Measurements from ENCODE around the gene KIF11. TPM values are rescaled to one million over a fixed set of nuclear protein-coding genes. Genes with fewer than 3 reads are reported as not detected.
A peak's percentile ranks its signal among the peaks of the same experiment; 100 is the strongest.

KIF11 gene
- total RNA-seq, 1 experiment from 2014 or later = 37.4 TPM

GRCh38 chr10:92690211-92690914 lies 97.4 kb downstream of the KIF11 start:
- peaks cover 7% of the 10 kb centered on the region for H3K4me1 Mint-ChIP-seq (ENCODE audit: low read depth, unreplicated experiment)
- H3K4me3 Mint-ChIP-seq (ENCODE audit: low read depth, unreplicated experiment) = peak overlapping the region; percentile 98
- BruUV-seq (replicated peaks) = no TSS peak
- peak overlapping the region; percentile 96 for H3K27ac Mint-ChIP-seq (ENCODE audit: unreplicated experiment)
- CTCF ChIA-PET = no interaction called here
- TF ChIP-seq CTCF (IDR thresholded peaks at IDR 0.05; ENCODE audit: unreplicated experiment) = no peak
- peaks cover 65% of the 10 kb centered on the region for H3K36me3 Mint-ChIP-seq (ENCODE audit: insufficient read depth, unreplicated experiment)
- no peaks in the 10 kb centered on the region for H3K27me3 Mint-ChIP-seq (ENCODE audit: unreplicated experiment)
- no peaks in the 10 kb centered on the region for H3K9me3 Mint-ChIP-seq (ENCODE audit: low read depth, unreplicated experiment)
- intact Hi-C loops (cut with micrococcal nuclease; ENCODE audit: unreplicated experiment) = loop anchor here (5.0 kb wide), 1 partner anchor 93 kb away; no protein-coding TSS in a partner anchor
- no peak for DNase-seq

GRCh38 chr10:92690915-92691590 lies 98.1 kb downstream of the KIF11 start:
- Mint-ChIP-seq H3K27me3 (ENCODE audit: unreplicated experiment) (no peaks in the 10 kb centered on the region), H3K9me3 (ENCODE audit: low read depth, unreplicated experiment) (no peaks in the 10 kb centered on the region), H3K4me1 (ENCODE audit: low read depth, unreplicated experiment) (peaks cover 4% of the 10 kb centered on the region), H3K36me3 (ENCODE audit: insufficient read depth, unreplicated experiment) (peaks cover 70% of the 10 kb centered on the region), H3K27ac (ENCODE audit: unreplicated experiment) (peak overlapping the region; percentile 96), H3K4me3 (ENCODE audit: low read depth, unreplicated experiment) (peak overlapping the region; percentile 98)
- TF ChIP-seq CTCF (IDR thresholded peaks at IDR 0.05; ENCODE audit: unreplicated experiment) = no peak
- intact Hi-C loops (cut with micrococcal nuclease; ENCODE audit: unreplicated experiment) = loop anchor here (5.0 kb wide), 1 partner anchor 94 kb away; no protein-coding TSS in a partner anchor
- CTCF ChIA-PET = interaction anchor here (1.0 kb wide), 1 partner anchor 131 kb away, joined by 3 read pairs; no protein-coding TSS in a partner anchor
- DNase-seq = no peak
- TSS peak; percentile 40 for BruUV-seq (replicated peaks)

- Mint-ChIP-seq H3K27ac (ENCODE audit: unreplicated experiment) (peak overlapping the region; percentile 96), H3K4me1 (ENCODE audit: low read depth, unreplicated experiment) (peaks cover 1% of the 10 kb centered on the region), H3K4me3 (ENCODE audit: low read depth, unreplicated experiment) (peak overlapping the region; percentile 98), H3K9me3 (ENCODE audit: low read depth, unreplicated experiment) (no peaks in the 10 kb centered on the region), H3K36me3 (ENCODE audit: insufficient read depth, unreplicated experiment) (peaks cover 73% of the 10 kb centered on the region), H3K27me3 (ENCODE audit: unreplicated experiment) (no peaks in the 10 kb centered on the region)
- TF ChIP-seq CTCF (IDR thresholded peaks at IDR 0.05; ENCODE audit: unreplicated experiment) = no peak
- no TSS peak for BruUV-seq (replicated peaks)
- DNase-seq = no peak
- CTCF ChIA-PET = interaction anchor here (1.0 kb wide), 1 partner anchor 131 kb away, joined by 3 read pairs; no protein-coding TSS in a partner anchor
- intact Hi-C loops (cut with micrococcal nuclease; ENCODE audit: unreplicated experiment) = loop anchor here (5.0 kb wide), 1 partner anchor 94 kb away; no protein-coding TSS in a partner anchor
These were observed 98.7 kb downstream of the KIF11 start for GRCh38 chr10:92691591-92692079.

GRCh38 chr10:92692080-92692671 lies 99.2 kb downstream of the KIF11 start:
- no peak for DNase-seq
- intact Hi-C loops (cut with micrococcal nuclease; ENCODE audit: unreplicated experiment) = loop anchor here (5.0 kb wide), 1 partner anchor 95 kb away; no protein-coding TSS in a partner anchor
- Mint-ChIP-seq H3K27ac (ENCODE audit: unreplicated experiment) (peak overlapping the region; percentile 96), H3K27me3 (ENCODE audit: unreplicated experiment) (no peaks in the 10 kb centered on the region), H3K36me3 (ENCODE audit: insufficient read depth, unreplicated experiment) (peaks cover 77% of the 10 kb centered on the region), H3K4me3 (ENCODE audit: low read depth, unreplicated experiment) (peak overlapping the region; percentile 98), H3K4me1 (ENCODE audit: low read depth, unreplicated experiment) (peaks cover 6% of the 10 kb centered on the region), H3K9me3 (ENCODE audit: low read depth, unreplicated experiment) (no peaks in the 10 kb centered on the region)
- no peak for TF ChIP-seq CTCF (IDR thresholded peaks at IDR 0.05; ENCODE audit: unreplicated experiment)
- BruUV-seq (replicated peaks) = no TSS peak
- CTCF ChIA-PET = interaction anchor here (1.0 kb wide), 1 partner anchor 130 kb away, joined by 3 read pairs; no protein-coding TSS in a partner anchor

Data from Calu3 (cell line).